ENCODE data around the gene MYH3. TPM values are rescaled to one million over a fixed set of nuclear protein-coding genes. Genes with fewer than 3 reads are reported as not detected.

The MYH3 gene
- total RNA-seq, 4 donors from 2014 or later = 2.2 to 6.6 (median 3.6) TPM

DNA sequence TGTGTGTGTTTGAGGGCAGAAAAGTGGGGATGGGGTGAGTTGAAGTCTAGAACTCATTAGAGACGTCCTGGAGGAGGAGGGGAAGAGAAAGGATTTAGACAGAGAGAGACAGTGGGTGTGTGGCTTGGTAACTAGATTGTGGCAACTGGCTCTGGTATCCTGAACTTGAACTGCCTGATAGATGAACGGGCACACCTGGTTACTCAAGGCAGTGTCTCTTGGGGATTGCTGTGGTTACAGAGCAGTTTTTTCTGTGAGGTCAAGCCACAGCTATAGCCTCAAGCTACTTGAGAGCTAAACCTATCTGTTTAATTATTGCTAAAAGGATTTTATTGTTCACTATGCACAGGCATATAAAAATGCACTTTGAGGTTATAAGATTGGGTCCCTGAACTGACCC, 77.8 kb downstream of the MYH3 start:
- Histone ChIP-seq H3K36me3 (no peaks in the 10 kb centered on the region), H3K27ac (no peak overlapping the region), H3K9me3 (no peaks in the 10 kb centered on the region), H3K4me1 (no peaks in the 10 kb centered on the region), H3K27me3 (no peaks in the 10 kb centered on the region), H3K4me3 (no peak overlapping the region)
- TF ChIP-seq POLR2A (IDR thresholded peaks at IDR 0.05) (no peak), EP300 (IDR thresholded peaks at IDR 0.05; ENCODE audit: low read depth) (no peak), POLR2AphosphoS5 (IDR thresholded peaks at IDR 0.05) (no peak)
- TF ChIP-seq, protein P1, sequence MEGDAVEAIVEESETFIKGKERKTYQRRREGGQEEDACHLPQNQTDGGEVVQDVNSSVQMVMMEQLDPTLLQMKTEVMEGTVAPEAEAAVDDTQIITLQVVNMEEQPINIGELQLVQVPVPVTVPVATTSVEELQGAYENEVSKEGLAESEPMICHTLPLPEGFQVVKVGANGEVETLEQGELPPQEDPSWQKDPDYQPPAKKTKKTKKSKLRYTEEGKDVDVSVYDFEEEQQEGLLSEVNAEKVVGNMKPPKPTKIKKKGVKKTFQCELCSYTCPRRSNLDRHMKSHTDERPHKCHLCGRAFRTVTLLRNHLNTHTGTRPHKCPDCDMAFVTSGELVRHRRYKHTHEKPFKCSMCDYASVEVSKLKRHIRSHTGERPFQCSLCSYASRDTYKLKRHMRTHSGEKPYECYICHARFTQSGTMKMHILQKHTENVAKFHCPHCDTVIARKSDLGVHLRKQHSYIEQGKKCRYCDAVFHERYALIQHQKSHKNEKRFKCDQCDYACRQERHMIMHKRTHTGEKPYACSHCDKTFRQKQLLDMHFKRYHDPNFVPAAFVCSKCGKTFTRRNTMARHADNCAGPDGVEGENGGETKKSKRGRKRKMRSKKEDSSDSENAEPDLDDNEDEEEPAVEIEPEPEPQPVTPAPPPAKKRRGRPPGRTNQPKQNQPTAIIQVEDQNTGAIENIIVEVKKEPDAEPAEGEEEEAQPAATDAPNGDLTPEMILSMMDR (IDR thresholded peaks at IDR 0.05) = no peak
- intact Hi-C loops (cut with DNase I; ENCODE audit: low total_unique reads) = no loop called here
- WGBS, 2 donors (ENCODE audit: low coverage in 1 of 2) = 28 to 44% methylated on average over 2 of the region's 2 CpGs
- no peak for DNase-seq
- in situ Hi-C loops (cut with MboI; ENCODE audit: low pct_ligation_motif_present in 1 of 4, low pct_unique_long_range_greater_than_20kb in 1 of 4, low sequenced_read_pairs in 3 of 4) = no loop called here

Other genes starting within 250 kb of the MYH3 start
- not detected for gene MYH8, start 235.4 kb downstream of the MYH3 start, total RNA-seq
- not detected for gene MYH4, start 187.8 kb downstream of the MYH3 start, total RNA-seq
- gene MYH1, start 138.8 kb downstream of the MYH3 start, total RNA-seq = 1 to 10 TPM in 1 of 4 donors, under 1 TPM in 1, not detected in 2; 0.16 to 1.6 TPM
- under 1 TPM in 1 of 4 donors, not detected in 3; 0.68 TPM for gene MYH2, start 107.7 kb downstream of the MYH3 start, total RNA-seq
- gene SCO1, start 40.2 kb upstream of the MYH3 start, total RNA-seq = 10 to 100 TPM; 19.1 to 53.5 (median 34.6) TPM
- 10 to 100 TPM in 1 of 4 donors, 1 to 10 TPM in 3; 2.8 to 16.2 (median 6.1) TPM for gene ADPRM, start 40.3 kb upstream of the MYH3 start, total RNA-seq
- gene TMEM220, start 72.7 kb upstream of the MYH3 start, total RNA-seq = 10 to 100 TPM in 1 of 4 donors, 1 to 10 TPM in 2, not detected in 1; 2.4 to 18.2 (median 8.1) TPM
- 10 to 100 TPM; 34.4 to 66.5 (median 42.5) TPM for gene TMEM238L, start 146.8 kb upstream of the MYH3 start, total RNA-seq
- gene PIRT, start 180.8 kb upstream of the MYH3 start, total RNA-seq = 1 to 10 TPM in 3 of 4 donors, not detected in 1; 2.4 to 6.4 (median 2.5) TPM

All from transverse colon (tissue), 4 donors.